GM19239 (cell line): Measurements from ENCODE around the gene CFTR.

Source experiments
- DNase-seq: peaks from one replicate; pipeline ENCODE4 v3.0.0; 2011; ENCODE audit warnings: low spot score; ENCODE audit not compliant: insufficient read length
- FAIRE-seq: peaks from 2 replicates; lab custom pipeline; 2011; peaks lifted over from hg19 to GRCh38; lab: Jason Lieb, UNC

The CFTR gene

GRCh38 chr7:117572856-117573620, 93.2 kb downstream of the CFTR start:
- DNase-seq (no peak), FAIRE-seq (no peak)

GRCh38 chr7:117581424-117581823, 101.6 kb downstream of the CFTR start:
- no peak for DNase-seq
- FAIRE-seq: no peak

DNA sequence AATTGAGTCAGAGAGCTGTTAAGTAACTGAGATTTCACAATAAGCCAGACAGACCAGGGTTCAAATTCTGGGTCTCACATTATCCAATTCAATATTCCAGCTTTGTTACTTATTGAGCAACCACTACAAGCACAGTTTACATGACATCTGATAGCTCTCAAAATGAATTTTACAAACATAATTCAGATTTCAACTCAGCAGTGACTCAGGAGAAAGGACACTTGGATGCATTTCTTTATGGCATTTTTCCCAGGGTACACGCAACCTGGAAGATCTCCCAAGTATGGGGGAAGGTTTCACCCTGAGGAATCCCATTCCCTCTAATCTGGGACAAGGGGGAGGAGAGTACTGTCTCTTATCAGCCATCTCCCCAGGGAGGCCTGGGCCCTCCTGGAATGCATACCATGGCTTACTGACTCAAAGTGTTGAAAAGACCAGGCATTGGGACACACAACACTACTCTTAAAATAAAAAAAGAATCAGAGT, 102.4 kb downstream of the CFTR start:
- FAIRE-seq (no peak), DNase-seq (no peak)

- DNase-seq (no peak), FAIRE-seq (no peak)
Measured at GRCh38 chr7:117587931-117588330, 108.1 kb downstream of the CFTR start.

DNA sequence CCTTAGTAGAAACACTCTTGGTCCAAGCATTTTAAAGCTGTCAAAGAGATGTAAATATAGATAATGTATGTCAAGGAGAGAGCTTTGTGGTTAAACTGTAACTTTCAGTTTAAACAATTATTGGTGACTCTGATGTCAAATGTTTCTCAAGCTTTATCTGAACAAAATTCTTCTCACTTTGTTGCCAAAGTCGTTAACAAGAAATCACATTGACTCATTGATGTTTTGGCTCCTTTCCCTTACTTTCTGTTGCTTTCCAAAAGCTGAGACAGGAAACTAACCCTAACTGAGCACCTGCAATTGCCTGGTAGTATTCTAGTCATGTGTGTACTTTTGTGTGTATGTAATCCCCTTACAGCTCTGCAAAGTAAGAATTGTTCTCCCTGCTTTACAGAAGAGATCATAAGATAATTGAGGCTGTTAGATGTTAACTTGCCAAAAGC, 108.5 kb downstream of the CFTR start:
- DNase-seq: no peak
- FAIRE-seq: no peak

GRCh38 chr7:117590191-117590590, 110.4 kb downstream of the CFTR start:
- FAIRE-seq (no peak), DNase-seq (no peak)

GRCh38 chr7:117592011-117592635, 112.3 kb downstream of the CFTR start:
- DNase-seq (no peak), FAIRE-seq (no peak)

DNA sequence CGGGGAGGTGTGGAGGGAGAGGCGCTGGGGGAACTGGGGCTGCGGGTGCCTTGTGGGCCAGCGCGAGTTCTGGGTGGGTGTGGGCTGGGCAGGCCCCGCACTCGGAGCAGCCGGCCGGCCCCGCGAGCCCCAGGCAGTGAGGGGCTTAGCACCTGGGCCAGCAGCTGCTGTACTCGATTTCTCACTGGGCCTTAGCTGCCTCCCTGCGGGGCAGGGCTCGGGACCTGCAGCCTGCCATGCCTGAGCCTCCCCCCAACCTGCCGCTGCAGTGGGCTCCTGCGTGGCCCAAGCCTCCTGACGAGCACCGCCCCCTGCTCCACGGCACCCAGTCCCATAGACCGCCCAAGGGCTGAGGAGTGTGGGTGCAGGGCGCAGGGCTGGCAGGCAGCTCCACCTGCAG, 116.3 kb downstream of the CFTR start:
- FAIRE-seq: no peak
- DNase-seq: no peak

GRCh38 chr7:117597755-117598154, 117.9 kb downstream of the CFTR start:
- FAIRE-seq: no peak
- no peak for DNase-seq

- FAIRE-seq (no peak), DNase-seq (no peak)
Measured at GRCh38 chr7:117600911-117601310, 121.1 kb downstream of the CFTR start.

DNA sequence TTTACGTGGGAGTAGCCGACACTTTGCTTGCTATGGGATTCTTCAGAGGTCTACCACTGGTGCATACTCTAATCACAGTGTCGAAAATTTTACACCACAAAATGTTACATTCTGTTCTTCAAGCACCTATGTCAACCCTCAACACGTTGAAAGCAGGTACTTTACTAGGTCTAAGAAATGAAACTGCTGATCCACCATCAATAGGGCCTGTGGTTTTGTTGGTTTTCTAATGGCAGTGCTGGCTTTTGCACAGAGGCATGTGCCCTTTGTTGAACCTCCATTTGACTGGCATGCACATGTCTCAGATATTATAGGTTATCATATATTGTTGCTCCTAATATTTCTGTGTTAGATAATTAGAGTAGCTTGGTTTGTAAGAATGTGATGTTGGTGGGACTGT, 123.8 kb downstream of the CFTR start:
- DNase-seq (no peak), FAIRE-seq (no peak)

DNA sequence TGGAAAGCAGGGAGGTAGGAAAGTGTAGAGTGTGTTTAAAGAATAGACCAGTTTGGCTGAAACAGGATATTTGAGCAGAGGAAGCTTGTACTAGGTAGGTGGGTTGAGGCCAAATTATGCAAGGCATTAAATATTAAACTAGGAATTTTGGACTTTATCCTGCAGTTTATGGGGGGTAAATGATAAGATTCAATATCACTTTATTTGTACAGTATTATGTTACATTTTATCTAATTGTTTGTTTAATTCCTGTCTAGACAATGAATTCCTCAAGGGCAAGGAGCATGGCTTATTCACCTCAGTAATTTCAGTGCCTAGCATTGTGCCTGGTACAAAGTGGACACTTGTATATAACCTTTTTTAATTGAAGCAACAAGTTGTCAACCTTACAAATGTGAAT, 125.9 kb downstream of the CFTR start:
- FAIRE-seq: no peak
- no peak for DNase-seq

- DNase-seq: no peak
- no peak for FAIRE-seq
Measured at GRCh38 chr7:117606132-117606531, 126.3 kb downstream of the CFTR start.

DNA sequence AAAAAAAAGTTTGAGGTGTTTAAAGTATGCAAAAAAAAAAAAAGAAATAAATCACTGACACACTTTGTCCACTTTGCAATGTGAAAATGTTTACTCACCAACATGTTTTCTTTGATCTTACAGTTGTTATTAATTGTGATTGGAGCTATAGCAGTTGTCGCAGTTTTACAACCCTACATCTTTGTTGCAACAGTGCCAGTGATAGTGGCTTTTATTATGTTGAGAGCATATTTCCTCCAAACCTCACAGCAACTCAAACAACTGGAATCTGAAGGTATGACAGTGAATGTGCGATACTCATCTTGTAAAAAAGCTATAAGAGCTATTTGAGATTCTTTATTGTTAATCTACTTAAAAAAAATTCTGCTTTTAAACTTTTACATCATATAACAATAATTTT, 130.6 kb downstream of the CFTR start:
- DNase-seq (no peak), FAIRE-seq (no peak)

DNA sequence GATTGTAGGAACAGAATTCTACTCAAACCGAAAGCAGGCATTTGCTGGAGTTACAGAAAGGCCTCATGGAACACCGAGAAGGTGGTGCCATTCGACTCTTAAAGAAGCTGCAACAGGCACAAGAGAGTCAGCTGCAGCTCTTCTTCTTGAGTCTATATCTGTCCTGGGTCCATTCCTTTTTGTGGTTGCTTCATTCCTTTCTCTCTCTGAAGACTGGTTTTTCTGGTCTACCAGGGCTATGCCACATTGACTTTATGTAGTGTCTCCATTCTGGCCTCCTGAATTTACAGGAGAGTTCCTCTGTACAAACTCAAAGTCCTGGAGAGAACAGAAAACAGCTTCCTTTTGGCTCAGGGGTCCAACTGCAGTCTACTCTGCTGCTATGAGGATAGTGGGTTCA, 132.8 kb downstream of the CFTR start:
- no peak for DNase-seq
- no peak for FAIRE-seq

DNA sequence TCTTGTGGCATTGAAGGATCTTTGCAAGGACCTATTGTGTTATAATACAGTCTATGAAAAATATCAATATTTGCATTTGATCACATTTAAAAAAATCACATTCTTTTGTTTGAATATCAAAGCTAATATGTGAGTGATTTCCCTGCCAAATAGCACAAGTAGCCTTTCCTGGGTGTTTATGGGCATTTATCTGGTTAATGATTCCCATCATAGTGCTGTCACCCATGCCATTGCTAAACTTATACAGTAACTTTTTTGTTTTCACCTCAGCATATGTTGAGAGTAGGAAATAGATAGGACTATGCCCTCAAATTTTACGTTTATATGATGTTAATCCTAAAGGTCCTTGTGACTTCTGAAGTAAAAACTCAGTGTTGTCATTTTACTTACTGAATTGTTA, 136.9 kb downstream of the CFTR start:
- no peak for FAIRE-seq
- no peak for DNase-seq

DNA sequence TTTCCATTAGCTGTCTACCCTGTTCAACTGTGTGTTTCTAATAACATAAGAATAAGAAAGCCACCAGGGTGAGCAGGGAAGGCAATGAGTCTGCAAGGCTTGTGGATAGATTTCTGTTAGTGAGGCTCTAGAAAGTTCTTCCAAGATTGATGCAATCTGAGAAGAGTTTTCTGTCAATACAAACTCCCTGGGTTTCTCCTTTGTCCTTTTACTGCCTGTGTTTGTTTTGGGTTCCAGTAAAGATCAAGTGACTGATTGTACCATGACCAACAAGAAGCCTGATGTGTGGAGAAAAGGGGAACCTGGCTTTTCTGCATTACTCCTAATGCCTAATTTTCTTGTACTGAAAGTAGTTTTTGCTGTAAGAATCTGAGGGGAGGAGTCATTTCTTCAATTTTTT, 139.9 kb downstream of the CFTR start:
- FAIRE-seq: no peak
- DNase-seq: no peak

DNA sequence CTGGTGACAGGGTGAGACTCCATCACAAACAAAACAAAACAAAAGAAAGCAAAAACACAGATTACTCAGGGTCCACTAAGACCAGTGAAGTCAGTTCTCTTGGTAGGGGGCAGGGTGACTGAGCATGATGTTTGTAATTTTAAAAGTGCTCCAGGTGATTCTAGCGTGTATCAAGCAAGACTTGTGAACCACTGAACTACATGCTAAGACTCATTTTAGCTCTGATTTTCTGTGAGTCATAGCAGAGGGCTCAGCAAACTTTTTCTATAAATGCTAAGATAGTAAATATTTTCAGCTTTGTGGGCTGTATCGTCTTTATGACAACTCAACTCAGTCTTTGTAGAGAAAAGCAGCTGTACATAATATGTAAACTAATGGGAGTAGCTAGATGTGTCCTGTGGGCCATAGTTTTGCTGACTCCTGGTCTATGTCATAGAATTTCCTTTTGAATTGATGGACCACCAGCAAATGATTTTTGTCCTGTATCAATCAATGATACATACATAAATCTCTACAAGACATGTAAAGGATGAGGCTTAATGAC, 141.3 kb downstream of the CFTR start:
- no peak for FAIRE-seq
- DNase-seq: no peak

- DNase-seq (no peak), FAIRE-seq (no peak)
Measured at GRCh38 chr7:117623606-117624005, 143.8 kb downstream of the CFTR start.

GRCh38 chr7:117630501-117630900, 150.7 kb downstream of the CFTR start:
- FAIRE-seq: no peak
- no peak for DNase-seq

DNA sequence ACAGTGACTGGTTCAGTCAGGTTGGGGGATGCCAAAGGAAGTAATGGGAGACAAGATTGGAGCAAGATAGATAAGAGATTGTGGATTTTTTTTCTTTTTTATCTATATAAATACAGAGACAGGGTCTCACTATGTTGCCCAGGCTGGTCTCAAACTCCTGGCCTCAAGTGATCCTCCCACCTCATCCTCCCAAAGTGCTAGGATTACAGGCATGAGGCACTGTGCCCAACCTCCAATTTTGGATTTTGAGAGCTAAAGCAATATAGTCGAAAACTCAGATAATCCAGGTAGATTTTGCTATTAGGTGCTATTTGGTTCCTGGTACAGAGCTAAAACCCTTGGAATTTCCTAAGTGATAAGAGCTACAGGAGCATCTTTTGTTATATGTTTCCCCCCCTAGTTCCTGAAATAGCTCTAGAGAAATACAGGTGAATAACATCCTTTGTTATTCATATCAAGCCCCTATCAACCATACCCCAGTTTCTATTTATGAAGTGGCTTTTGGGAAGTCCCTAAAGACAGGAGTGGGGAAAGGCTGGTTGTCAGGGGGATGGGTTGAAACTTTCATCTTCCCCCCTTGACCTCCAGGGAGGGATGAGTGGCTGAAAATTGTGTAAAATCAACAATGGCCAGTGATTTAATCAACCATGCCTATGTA, 151.2 kb downstream of the CFTR start:
- no peak for FAIRE-seq

More for the DNA sequence above, 151.2 kb downstream of the CFTR start:
- no peak for DNase-seq
